GM21390 (cell line): ENCODE results near the gene CDK2AP2.
"Not testable (repeated sequence)": the region's sequence is repeated elsewhere in the genome, so short reads cannot be mapped to it uniquely, and the experiment has no call there.

Experiments
- ATAC-seq: cut with Tn5 transposase; IDR thresholded peaks from one replicate; pipeline ENCODE4 v1.9.1; 2021; ENCODE audit not compliant: unreplicated experiment

CDK2AP2 gene

DNA sequence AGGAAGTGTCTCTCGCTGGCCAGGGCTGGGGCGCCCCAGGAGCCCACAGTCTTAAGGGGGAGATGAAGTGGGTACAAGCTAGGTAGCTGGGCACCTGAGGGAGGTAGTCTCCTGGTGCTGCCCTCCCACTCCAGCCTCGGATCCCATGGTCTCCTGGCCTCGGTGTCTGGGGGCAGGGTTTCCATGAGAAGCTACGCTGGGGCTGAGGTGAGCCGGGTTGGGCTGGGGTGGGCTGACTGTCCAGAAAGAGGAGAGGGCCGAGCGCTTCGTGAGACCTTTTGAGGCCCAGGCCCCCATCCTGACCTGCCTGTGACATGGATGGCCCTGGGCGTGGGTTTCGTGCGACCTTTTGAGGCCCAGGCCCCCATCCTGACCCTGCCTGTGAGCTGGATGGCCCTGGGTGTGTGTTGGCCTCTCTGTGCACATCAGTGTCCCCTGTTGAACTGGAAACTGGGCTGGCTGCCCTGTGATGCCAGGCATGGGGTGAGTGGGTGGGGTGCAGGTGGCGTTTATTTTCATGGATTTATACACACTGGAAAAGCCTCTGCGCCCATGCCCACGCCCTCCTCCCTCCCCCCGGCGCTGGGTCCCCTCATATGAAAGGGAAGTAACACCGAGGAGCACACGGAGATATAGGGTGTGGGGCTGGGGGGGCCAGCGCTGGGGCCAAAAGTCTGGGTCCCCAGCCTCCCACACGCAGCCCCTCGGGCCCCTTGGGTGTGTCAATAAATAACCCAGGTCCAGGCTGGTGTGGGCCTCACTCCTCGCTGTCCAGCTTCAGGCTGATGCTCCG is 16.5 kb downstream of the CDK2AP2 start:
- ATAC-seq: no peak

GRCh38 chr11:67490727-67491065 is 17.3 kb downstream of the CDK2AP2 start:
- ATAC-seq: no peak

DNA sequence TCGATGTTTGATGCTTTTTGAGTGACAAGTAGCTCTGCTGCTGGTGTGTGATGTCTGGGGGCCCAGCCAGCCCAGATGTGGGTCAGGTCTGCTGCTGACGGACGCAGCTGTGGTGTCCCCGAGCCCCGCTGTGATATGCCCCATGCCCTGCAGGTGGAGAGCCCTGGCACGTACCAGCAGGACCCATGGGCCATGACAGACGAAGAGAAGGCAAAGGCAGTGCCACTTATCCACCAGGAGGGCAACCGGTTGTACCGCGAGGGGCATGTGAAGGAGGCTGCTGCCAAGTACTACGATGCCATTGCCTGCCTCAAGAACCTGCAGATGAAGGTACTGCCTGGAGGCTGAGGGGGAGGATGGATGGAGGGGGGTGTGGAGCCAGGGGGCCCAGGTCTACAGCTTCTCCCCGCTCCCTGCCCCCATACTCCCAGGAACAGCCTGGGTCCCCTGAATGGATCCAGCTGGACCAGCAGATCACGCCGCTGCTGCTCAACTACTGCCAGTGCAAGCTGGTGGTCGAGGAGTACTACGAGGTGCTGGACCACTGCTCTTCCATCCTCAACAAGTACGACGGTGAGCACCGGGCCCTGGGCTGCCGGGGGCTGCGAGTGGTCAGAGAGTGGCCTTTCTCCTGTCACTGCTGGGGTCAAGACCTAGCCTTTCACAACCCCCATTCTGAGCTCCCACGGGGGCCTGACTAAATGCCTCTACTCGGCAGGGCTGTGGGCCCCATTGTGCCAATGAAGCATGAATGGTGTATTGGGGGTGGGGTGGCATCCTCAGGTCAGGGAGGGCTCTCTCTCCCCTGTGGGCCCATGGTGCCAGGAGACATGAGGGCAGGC is 17.9 kb downstream of the CDK2AP2 start:
- ATAC-seq: no peak

- no peak for ATAC-seq
Measured at GRCh38 chr11:67489203-67489884, 18.6 kb downstream of the CDK2AP2 start.

- ATAC-seq: no peak
Measured at GRCh38 chr11:67486481-67487195, 21.3 kb downstream of the CDK2AP2 start.

DNA sequence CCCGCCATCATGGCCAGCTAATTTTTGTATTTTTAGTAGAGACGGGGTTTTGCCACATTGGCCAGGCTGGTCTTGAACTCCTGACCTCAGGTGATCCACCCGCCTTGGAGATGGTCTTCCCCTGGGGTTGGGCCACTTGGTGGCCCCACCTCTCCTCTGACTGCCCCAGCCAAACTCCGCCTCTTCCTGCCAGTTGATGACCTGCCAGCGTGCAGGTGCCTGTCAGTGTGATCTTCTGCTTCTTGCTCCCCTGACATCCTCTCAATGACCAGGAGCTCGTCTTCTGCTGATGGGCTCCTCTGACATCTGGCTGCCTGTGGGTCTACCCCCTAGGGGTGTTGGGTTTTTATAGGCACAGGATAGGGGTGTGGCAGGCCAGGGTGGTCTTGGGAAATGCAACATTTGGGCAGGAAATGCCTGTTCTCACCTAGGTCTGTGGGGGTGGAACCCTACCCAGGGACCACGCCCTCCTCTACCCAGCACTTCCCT is 22.0 kb downstream of the CDK2AP2 start:
- ATAC-seq: not testable (repeated sequence)

GRCh38 chr11:67484847-67485311 is 23.1 kb downstream of the CDK2AP2 start:
- no peak for ATAC-seq

GRCh38 chr11:67483831-67484665 is 23.9 kb downstream of the CDK2AP2 start:
- no peak for ATAC-seq

- ATAC-seq: peak; percentile 59
Measured at GRCh38 chr11:67482827-67483798, 24.8 kb downstream of the CDK2AP2 start, which contains the start of gene AIP. Gene AIP (plus strand): TSS chr11:67483026. CDS start chr11:67483159, 133 bp downstream.

DNA sequence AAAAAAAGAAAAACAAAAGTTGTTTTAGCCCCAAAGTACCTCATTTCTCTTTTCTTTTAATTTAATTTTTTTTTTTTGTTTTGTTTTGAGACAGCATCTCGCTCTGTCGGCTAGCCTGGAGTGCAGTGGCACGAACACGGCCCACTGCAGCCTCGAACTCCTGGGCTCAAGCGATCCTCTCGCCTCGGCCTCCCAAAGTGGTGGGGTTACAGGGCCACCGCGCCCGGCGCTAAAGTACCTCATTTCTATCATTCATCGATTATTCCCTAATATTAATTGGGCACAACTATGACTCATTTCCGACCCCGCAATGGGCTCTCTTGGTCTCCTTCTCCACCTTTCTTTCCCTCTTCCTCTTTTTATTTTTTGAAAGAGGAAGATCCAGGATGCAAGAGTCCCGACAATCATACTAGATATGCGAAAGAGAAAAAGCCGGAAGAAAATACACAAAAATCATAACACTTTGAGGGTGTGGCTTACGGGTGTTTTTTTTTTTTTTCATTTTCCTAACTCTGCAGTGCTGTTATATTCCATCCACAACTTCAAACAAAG is 25.6 kb downstream of the CDK2AP2 start:
- ATAC-seq: no peak

DNA sequence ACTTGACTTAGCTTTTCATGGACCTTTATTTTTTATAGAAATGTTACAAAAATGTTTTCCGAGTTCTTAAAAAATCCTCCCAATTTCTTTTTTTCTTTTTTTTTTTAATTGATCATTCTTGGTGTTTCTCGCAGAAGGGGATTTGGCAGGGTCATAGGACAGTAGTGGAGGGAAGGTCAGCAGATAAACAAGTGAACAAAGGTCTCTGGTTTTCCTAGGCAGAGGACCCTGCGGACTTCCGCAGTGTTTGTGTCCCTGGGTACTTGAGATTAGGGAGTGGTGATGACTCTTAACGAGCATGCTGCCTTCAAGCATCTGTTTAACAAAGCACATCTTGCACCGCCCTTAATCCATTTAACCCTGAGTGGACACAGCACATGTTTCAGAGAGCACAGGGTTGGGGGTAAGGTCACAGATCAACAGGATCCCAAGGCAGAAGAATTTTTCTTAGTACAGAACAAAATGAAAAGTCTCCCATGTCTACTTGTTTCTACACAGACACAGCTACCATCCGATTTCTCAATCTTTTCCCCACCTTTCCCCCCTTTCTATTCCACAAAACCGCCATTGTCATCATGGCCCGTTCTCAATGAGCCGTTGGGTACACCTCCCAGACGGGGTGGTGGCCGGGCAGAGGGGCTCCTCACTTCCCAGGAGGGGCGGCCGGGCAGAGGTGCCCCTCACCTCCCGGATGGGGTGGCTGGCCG is 30.5 kb downstream of the CDK2AP2 start:
- not testable (repeated sequence) for ATAC-seq

- ATAC-seq: not testable (repeated sequence)
Measured at GRCh38 chr11:67476692-67477091, 31.3 kb downstream of the CDK2AP2 start.

GRCh38 chr11:67472882-67473281 is 35.1 kb downstream of the CDK2AP2 start:
- no peak for ATAC-seq

GRCh38 chr11:67470337-67471002 is 37.5 kb downstream of the CDK2AP2 start:
- ATAC-seq: no peak

DNA sequence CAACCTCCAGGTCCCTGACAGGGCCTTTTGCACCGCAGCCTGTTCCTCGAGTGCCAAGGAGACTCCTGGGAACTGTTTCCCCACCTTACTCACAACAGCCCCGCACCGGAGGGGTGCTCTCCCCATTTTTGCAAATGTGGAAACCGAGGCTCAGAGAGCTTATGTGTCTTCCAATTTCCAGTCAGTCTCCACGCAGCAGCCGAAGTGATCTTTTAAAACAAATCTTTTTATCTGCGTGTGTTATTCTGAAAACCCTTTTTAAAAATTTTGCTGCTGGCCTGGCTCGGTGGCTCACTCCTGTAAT is 38.5 kb downstream of the CDK2AP2 start:
- no peak for ATAC-seq

- peak; percentile 64 for ATAC-seq
Measured at GRCh38 chr11:67468759-67469507, 39.0 kb downstream of the CDK2AP2 start, which contains the start of gene TMEM134. Gene TMEM134 (minus strand): TSS chr11:67469251. CDS start chr11:67469192, 59 bp downstream.

GRCh38 chr11:67468456-67468758 is 39.6 kb downstream of the CDK2AP2 start:
- no peak for ATAC-seq
